HL-60 (cell line): ENCODE results near the gene ENOX1.

Experiments used
- GABPA ChIP-seq: IDR thresholded peaks from 2 replicates; pipeline ENCODE4 v1.6.1; 2012; ENCODE audit warnings: low read depth
- POLR2AphosphoS5 ChIP-seq: IDR thresholded peaks from 2 replicates; pipeline ENCODE4 v1.6.1; 2012; ENCODE audit warnings: low read depth
- REST ChIP-seq: IDR thresholded peaks from 2 replicates; pipeline ENCODE4 v1.6.1; 2012; ENCODE audit warnings: low read depth; ENCODE audit not compliant: insufficient replicate concordance
- SPI1 ChIP-seq: IDR thresholded peaks from 2 replicates; pipeline ENCODE4 v1.6.1; 2012; ENCODE audit warnings: low read depth, mild to moderate bottlenecking, borderline replicate concordance
- TF ChIP-seq, protein P1 (sequence below): IDR thresholded peaks from one replicate; pipeline ENCODE4 v1.5.1; 2011; ENCODE audit warnings: low read length, control low read depth, inconsistent platforms; ENCODE audit not compliant: insufficient read depth

GRCh38 chr13:43686557-43686956, 100.2 kb downstream of the ENOX1 start:
- TF ChIP-seq POLR2AphosphoS5 (no peak), REST (no peak), GABPA (no peak), SPI1 (no peak)
- TF ChIP-seq, protein P1, sequence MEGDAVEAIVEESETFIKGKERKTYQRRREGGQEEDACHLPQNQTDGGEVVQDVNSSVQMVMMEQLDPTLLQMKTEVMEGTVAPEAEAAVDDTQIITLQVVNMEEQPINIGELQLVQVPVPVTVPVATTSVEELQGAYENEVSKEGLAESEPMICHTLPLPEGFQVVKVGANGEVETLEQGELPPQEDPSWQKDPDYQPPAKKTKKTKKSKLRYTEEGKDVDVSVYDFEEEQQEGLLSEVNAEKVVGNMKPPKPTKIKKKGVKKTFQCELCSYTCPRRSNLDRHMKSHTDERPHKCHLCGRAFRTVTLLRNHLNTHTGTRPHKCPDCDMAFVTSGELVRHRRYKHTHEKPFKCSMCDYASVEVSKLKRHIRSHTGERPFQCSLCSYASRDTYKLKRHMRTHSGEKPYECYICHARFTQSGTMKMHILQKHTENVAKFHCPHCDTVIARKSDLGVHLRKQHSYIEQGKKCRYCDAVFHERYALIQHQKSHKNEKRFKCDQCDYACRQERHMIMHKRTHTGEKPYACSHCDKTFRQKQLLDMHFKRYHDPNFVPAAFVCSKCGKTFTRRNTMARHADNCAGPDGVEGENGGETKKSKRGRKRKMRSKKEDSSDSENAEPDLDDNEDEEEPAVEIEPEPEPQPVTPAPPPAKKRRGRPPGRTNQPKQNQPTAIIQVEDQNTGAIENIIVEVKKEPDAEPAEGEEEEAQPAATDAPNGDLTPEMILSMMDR: no peak
